ENCODE data around the gene RARRES1. TPM values are rescaled to one million over a fixed set of nuclear protein-coding genes. Genes with fewer than 3 reads are reported as not detected.

Gene RARRES1
- total RNA-seq, 1 experiment from 2014 or later, result 0.35 TPM

DNA sequence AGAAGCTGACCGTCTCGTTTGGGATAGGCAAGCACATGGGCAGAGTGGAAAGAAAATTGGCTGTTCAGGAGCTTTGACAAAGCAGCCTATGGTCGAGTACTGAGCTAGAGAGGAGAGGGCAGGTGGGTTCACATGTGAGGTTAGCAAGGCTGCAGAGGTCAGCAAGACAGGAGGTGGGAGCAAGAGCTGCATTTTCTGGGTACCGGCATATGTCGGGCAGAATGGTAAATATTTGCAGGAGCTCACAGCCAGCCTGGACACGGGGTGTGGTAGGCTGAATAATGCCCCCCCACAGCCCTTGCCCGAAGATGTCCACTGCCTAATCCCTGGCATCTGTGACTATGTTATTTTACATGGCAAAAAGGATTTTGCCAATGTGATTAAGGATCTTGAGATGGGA is 8.3 kb downstream of the RARRES1 start:
- peaks cover 17% of the 10 kb centered on the region for H3K4me1 Mint-ChIP-seq
- no peaks in the 10 kb centered on the region for H3K27me3 Mint-ChIP-seq (ENCODE audit: low read depth)
- H3K4me3 Mint-ChIP-seq, result no peak overlapping the region
- H3K27ac Mint-ChIP-seq, result no peak overlapping the region
- no peaks in the 10 kb centered on the region for H3K9me3 Mint-ChIP-seq
- no peak for ATAC-seq
- ChIA-PET CTCF (interaction anchor here (0.7 to 2.6 kb wide), 3 partner anchors 52 to 71 kb away, joined by 4 to 9 read pairs (median 4); partner anchors contain the start of gene LXN), POLR2A (interaction anchor here (1.5 kb wide), 1 partner anchor 113 kb away, joined by 3 read pairs; no protein-coding TSS in a partner anchor)
- peaks cover 9% of the 10 kb centered on the region for H3K36me3 Mint-ChIP-seq
- TF ChIP-seq TCF7 (CRISPR knock-in tag; IDR thresholded peaks at IDR 0.05; ENCODE audit: low read depth), result no peak
- no peak for TF ChIP-seq FOXK1 (CRISPR knock-in tag; IDR thresholded peaks at IDR 0.05)
- TF ChIP-seq, protein P1, sequence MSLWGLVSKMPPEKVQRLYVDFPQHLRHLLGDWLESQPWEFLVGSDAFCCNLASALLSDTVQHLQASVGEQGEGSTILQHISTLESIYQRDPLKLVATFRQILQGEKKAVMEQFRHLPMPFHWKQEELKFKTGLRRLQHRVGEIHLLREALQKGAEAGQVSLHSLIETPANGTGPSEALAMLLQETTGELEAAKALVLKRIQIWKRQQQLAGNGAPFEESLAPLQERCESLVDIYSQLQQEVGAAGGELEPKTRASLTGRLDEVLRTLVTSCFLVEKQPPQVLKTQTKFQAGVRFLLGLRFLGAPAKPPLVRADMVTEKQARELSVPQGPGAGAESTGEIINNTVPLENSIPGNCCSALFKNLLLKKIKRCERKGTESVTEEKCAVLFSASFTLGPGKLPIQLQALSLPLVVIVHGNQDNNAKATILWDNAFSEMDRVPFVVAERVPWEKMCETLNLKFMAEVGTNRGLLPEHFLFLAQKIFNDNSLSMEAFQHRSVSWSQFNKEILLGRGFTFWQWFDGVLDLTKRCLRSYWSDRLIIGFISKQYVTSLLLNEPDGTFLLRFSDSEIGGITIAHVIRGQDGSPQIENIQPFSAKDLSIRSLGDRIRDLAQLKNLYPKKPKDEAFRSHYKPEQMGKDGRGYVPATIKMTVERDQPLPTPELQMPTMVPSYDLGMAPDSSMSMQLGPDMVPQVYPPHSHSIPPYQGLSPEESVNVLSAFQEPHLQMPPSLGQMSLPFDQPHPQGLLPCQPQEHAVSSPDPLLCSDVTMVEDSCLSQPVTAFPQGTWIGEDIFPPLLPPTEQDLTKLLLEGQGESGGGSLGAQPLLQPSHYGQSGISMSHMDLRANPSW (CRISPR knock-in tag; conservative IDR thresholded peaks at IDR 0.05; ENCODE audit: low read depth), result no peak
- TF ChIP-seq OVOL2 (CRISPR knock-in tag; IDR thresholded peaks at IDR 0.05; ENCODE audit: borderline replicate concordance), result no peak
- TF ChIP-seq, protein P2, sequence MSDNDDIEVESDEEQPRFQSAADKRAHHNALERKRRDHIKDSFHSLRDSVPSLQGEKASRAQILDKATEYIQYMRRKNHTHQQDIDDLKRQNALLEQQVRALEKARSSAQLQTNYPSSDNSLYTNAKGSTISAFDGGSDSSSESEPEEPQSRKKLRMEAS (CRISPR knock-in tag; IDR thresholded peaks at IDR 0.05), result no peak
- TF ChIP-seq, protein P3, sequence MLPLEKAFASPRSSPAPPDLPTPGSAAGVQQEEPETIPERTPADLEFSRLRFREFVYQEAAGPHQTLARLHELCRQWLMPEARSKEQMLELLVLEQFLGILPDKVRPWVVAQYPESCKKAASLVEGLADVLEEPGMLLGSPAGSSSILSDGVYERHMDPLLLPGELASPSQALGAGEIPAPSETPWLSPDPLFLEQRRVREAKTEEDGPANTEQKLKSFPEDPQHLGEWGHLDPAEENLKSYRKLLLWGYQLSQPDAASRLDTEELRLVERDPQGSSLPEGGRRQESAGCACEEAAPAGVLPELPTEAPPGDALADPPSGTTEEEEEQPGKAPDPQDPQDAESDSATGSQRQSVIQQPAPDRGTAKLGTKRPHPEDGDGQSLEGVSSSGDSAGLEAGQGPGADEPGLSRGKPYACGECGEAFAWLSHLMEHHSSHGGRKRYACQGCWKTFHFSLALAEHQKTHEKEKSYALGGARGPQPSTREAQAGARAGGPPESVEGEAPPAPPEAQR (CRISPR knock-in tag; IDR thresholded peaks at IDR 0.05), result no peak
- no peak for DNase-seq (ENCODE audit: low spot score)

DNA sequence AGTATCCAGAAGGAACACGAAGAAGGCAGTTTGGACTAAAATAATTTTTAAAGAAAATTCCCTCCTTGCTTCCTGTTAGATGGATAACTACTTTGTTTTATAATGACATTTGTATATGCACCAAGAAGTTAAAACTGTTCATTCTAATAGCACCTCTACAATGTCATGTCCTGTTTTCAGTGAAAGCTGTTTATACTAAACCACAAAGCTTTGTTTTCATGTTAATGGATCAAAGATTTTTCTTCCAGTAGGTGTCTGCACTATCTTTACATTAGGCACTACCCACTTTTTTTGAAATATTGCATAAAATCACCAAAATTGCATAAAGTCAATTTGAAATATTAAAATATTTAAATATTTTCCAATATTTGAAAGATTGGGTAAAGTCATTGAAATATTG is 10.1 kb downstream of the RARRES1 start:
- no peaks in the 10 kb centered on the region for H3K27me3 Mint-ChIP-seq (ENCODE audit: low read depth)
- CTCF ChIA-PET, result interaction anchor here (2.6 kb wide), 1 partner anchor 73 kb away, joined by 9 read pairs; no protein-coding TSS in a partner anchor
- no peak for DNase-seq (ENCODE audit: low spot score)
- peaks cover 9% of the 10 kb centered on the region for H3K36me3 Mint-ChIP-seq
- TF ChIP-seq RORB (CRISPR knock-in tag; IDR thresholded peaks at IDR 0.05) (no peak), SP1 (CRISPR knock-in tag; conservative IDR thresholded peaks at IDR 0.05) (no peak), SOX15 (CRISPR knock-in tag; IDR thresholded peaks at IDR 0.05) (no peak), ZNF317 (CRISPR knock-in tag; IDR thresholded peaks at IDR 0.05; ENCODE audit: borderline replicate concordance, low read depth) (no peak)
- TF ChIP-seq, protein P4, sequence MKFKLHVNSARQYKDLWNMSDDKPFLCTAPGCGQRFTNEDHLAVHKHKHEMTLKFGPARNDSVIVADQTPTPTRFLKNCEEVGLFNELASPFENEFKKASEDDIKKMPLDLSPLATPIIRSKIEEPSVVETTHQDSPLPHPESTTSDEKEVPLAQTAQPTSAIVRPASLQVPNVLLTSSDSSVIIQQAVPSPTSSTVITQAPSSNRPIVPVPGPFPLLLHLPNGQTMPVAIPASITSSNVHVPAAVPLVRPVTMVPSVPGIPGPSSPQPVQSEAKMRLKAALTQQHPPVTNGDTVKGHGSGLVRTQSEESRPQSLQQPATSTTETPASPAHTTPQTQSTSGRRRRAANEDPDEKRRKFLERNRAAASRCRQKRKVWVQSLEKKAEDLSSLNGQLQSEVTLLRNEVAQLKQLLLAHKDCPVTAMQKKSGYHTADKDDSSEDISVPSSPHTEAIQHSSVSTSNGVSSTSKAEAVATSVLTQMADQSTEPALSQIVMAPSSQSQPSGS (CRISPR knock-in tag; IDR thresholded peaks at IDR 0.05; ENCODE audit: borderline replicate concordance, low read depth), result no peak
- TF ChIP-seq, protein P1 (CRISPR knock-in tag; conservative IDR thresholded peaks at IDR 0.05; ENCODE audit: low read depth), result no peak
- H3K27ac Mint-ChIP-seq, result no peak overlapping the region
- H3K9me3 Mint-ChIP-seq, result no peaks in the 10 kb centered on the region
- ATAC-seq, result no peak
- peaks cover 10% of the 10 kb centered on the region for H3K4me1 Mint-ChIP-seq
- H3K4me3 Mint-ChIP-seq, result no peak overlapping the region
- POLR2A ChIA-PET, result no interaction called here

DNA sequence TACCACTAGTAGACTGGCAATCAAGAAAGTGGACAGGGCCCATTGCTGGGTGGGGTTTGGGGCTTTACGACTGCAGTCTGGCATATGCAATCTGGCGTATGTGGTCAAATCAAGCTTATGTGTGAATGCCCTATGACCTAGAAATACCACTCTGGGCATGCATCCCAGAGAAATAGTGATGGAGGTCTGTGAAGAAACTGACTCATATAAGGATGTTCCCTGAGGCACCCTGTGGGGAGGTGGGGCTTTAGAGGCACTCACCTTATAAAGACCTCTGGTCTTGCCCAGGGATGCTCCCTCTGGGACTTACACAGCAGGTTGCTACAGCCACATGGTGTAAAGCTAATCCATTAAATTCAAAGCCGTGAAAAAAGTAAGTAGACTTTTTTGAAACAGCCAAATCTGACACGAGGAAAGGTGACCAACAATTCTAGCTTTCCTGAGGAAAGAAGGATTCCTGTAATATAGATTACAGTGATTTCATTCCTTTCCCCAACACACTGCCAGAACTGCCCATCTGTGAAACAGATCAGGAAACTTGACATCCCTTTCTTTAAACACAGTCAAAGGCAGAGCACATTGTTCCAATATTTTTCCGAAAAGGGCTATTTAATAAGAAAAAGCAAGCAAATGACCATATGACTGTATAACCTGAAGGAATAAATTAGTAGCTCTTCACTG is 13.6 kb downstream of the RARRES1 start:
- no peak for ATAC-seq
- H3K4me3 Mint-ChIP-seq, result no peak overlapping the region
- H3K27me3 Mint-ChIP-seq (ENCODE audit: low read depth), result no peaks in the 10 kb centered on the region
- no peak for DNase-seq (ENCODE audit: low spot score)
- TF ChIP-seq MXD4 (CRISPR knock-in tag; IDR thresholded peaks at IDR 0.05; ENCODE audit: borderline replicate concordance) (no peak), NR1H2 (CRISPR knock-in tag; IDR thresholded peaks at IDR 0.05) (no peak), ZNF263 (CRISPR knock-in tag; IDR thresholded peaks at IDR 0.05; ENCODE audit: low read depth) (no peak), ESRRA (CRISPR knock-in tag; IDR thresholded peaks at IDR 0.05; ENCODE audit: borderline replicate concordance) (no peak)
- TF ChIP-seq, protein P5, sequence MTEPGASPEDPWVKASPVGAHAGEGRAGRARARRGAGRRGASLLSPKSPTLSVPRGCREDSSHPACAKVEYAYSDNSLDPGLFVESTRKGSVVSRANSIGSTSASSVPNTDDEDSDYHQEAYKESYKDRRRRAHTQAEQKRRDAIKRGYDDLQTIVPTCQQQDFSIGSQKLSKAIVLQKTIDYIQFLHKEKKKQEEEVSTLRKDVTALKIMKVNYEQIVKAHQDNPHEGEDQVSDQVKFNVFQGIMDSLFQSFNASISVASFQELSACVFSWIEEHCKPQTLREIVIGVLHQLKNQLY (CRISPR knock-in tag; IDR thresholded peaks at IDR 0.05), result no peak
- TF ChIP-seq, protein P6, sequence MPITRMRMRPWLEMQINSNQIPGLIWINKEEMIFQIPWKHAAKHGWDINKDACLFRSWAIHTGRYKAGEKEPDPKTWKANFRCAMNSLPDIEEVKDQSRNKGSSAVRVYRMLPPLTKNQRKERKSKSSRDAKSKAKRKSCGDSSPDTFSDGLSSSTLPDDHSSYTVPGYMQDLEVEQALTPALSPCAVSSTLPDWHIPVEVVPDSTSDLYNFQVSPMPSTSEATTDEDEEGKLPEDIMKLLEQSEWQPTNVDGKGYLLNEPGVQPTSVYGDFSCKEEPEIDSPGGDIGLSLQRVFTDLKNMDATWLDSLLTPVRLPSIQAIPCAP (CRISPR knock-in tag; IDR thresholded peaks at IDR 0.05), result no peak
- CTCF ChIA-PET, result interaction anchor here (0.7 to 2.9 kb wide), 2 partner anchors 9 to 46 kb away, joined by 6 to 20 read pairs; partner anchors contain the start of gene LXN
- H3K9me3 Mint-ChIP-seq, result no peaks in the 10 kb centered on the region
- POLR2A ChIA-PET, result no interaction called here
- H3K36me3 Mint-ChIP-seq, result peaks cover 9% of the 10 kb centered on the region
- H3K27ac Mint-ChIP-seq, result no peak overlapping the region
- peaks cover 11% of the 10 kb centered on the region for H3K4me1 Mint-ChIP-seq
